Activated CD8-positive, alpha-beta memory T cell treated with anti-CD3 and anti-CD28 coated beads, Interleukin-2, amount 50 U/mL, for 24 hours (primary cell): Measurements from ENCODE around the gene FCRL5.

Experiments
- DNase-seq: peaks from one replicate; pipeline ENCODE4 v3.0.0-alpha.2; 2020; ENCODE audit errors: extremely low read depth

FCRL5 gene

DNA sequence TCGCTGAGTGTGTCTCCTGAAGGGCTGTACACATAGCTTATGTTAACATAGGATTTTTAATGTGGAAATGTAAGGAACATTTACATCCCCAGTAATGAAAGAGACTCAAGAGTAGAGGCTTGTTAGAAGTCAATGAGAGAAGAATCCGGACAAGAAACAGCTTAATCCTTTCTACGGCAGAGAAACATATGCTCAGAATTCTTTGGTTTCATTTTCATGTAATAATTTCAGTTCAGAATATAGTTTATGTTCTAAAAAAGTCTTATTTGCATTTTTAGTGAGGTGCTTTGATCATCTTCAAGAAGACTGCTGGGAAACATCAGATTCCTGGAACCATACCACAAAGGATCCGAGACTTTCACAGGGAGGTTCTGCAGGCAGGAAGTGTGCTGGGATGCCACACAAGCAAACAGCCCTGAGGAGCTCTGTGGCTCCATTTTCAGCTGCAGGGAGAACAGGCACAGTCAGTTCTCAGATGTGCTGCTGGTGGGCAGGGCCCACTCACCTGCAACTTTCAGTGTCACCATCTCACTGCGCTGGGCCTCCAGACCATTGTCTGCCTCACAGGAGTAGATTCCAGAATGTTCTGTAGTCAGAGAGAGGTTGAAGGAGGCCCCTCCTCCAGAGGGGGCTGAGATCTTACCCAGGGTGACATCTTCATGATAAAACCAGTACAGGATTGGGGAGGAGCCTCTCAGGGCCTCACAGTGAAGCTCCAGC lies 28.4 kb downstream of the FCRL5 start:
- no peak for DNase-seq

- DNase-seq = no peak
Observed at GRCh38 chr1:157521056-157521455, 31.3 kb downstream of the FCRL5 start.

DNA sequence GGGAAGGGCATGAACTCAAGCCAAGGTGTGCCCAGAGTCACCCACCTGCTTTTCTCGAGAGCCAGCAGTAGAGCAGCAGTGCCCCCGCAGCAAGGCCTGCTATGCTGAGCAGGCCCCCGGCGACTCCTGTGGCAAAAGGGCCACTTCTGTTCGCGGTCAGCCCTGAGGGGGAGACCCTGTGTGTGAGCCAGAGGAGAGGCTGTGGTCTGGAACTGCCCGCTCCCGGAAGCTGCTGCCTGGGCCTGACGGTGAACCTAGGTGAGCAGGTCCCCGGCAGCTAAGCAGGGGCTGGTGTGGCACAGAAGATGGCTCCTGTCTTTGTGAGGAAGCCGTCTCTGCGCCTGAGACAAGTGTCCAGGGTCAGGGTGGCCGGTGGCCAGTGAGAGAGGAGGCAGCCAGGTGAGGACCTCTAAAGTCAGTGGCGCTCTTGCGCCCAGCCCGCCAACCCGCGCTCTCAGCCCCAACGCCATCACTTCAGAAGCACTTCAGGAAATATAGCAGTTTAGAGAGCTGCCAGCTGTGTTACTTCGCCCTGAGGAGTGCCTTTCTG lies 31.9 kb downstream of the FCRL5 start:
- DNase-seq = no peak

- DNase-seq = no peak
Observed at GRCh38 chr1:157519451-157519850, 32.9 kb downstream of the FCRL5 start.

DNA sequence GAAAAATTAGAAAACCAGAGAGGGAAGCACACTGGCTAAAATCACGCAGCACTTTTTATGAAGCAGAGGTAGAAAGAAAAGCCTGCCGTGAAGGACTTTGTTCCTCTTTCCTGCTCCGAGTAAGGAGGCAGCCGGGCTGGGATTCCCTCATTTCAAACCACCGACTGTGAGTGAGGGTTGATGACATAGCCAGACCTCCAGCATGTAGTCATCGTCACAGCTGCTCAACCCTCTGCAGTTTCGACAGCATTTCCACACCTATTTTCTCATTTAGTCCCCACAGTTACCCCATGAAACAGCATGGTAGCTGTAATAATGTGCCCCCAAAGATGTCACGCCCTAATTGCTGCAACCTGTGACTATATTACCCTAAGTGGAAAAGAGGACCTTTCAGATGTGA lies 35.3 kb downstream of the FCRL5 start:
- DNase-seq = no peak

DNA sequence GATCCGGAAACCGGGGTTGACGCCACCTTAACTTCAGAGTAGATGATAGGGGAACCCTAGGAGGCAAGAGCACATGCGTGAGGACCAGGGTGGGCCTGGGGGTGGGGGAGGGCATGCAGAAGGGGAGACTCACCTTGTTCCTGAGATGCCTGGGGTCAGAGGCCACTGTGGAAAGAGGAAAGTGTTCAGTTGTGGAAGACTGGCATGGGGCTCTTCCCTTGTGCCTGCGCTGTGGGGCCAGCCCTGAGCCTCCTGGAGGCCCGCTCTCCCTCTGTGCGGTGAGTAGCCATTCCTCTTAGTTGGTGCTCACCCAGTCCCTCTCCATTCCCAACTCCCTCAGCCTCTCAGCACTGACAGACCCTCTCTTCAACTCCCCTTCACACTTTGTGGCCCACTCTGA lies 36.6 kb downstream of the FCRL5 start:
- DNase-seq = no peak

GRCh38 chr1:157515141-157515540 lies 37.2 kb downstream of the FCRL5 start:
- DNase-seq = no peak

- no peak for DNase-seq
Observed at GRCh38 chr1:157512036-157512969, 40.0 kb downstream of the FCRL5 start.

DNA sequence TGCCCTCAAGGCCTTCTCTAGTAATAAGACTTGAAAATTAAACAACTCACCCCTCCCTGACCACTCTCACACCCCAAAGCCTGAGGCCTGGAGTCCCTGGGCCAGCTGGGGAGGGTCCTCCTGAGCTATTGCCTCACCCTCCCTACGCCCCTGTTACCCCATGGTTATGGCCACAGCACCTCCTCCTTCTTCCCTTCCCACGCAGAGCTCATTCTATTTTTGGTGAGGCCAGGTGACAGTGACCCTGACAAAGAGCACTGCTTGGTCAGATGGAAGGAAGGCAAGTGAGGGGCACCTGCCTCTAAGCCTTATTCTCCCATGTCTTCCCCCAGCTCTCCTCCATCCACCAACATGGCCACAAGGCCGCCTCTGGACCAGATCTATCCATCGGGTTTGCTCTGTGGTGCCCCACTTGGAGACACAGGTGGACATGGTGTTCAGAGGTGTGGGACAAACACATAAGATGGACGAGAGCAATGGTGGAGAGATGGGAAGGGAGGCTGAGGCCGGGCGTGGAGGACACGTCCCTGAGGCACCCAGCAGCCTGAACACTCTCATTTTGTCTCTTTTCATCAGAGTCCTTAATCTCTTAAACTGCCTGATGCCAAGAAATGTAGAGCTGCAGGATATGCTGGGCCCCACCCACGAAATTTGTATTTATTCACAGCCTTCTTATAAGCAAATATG lies 42.6 kb downstream of the FCRL5 start:
- DNase-seq = no peak

DNA sequence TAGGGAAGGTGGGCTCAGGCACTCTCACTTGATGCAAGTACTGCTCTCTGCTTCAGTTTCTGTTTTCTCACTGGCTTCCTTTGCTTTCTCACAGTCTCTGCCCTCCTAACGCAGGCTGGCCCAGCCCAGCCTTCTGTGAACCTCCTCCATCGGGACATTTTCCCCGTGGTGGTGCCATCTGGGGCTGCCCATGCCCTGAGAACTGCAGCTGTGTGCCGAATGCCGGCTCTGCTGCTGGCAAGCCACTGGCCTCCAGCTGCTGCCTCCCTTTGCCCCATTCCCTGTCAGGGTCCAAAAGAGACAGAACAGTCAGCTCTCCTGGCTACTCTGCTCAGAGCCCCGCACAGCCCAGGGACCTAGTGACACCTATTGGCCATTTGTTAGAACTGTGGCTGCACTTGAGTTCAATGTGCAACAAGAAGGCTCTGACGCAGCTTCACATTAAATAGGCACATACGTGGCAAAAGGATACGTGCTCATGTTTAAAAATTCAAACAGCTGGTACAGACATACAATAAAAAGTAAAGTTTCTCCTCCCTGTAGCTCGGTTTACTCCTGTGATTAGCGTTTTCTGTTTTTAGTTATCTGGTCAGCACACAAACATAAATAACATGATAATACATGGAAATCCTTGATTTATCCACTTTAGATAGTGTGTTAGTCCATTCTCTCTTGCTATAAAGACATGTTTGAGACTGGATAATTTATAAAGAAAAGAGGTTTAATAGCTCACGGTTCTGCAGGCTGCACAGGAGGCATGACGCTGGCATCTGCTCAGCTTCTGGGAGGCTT lies 46.6 kb downstream of the FCRL5 start:
- no peak for DNase-seq

GRCh38 chr1:157504646-157505045 lies 47.7 kb downstream of the FCRL5 start:
- no peak for DNase-seq

DNA sequence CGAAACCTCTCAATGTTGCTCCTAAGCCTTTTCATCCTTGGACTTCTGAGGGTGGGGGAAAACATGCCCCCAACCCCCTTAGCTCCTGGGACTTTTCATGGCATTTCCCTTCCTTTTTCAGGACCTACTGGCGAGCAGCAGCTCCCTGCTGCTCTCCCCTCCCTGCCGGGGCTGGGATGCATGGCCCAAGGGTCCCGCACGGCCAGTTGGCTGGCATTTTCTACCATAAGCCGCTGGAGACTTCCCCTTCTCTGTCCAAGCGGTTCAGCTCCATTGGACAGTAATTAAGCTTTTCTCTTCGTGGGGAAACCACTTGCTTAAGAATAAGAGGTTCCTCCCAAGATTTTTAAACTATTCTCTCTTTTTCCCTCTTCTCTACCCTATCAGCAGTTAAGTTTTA lies 52.8 kb downstream of the FCRL5 start:
- DNase-seq = no peak

GRCh38 chr1:157498736-157499090 lies 53.6 kb downstream of the FCRL5 start:
- no peak for DNase-seq

GRCh38 chr1:157497987-157498735 lies 54.2 kb downstream of the FCRL5 start:
- no peak for DNase-seq

GRCh38 chr1:157497284-157497683 lies 55.0 kb downstream of the FCRL5 start:
- DNase-seq = no peak

- DNase-seq = no peak
Observed at GRCh38 chr1:157496121-157496526, 56.2 kb downstream of the FCRL5 start.

DNA sequence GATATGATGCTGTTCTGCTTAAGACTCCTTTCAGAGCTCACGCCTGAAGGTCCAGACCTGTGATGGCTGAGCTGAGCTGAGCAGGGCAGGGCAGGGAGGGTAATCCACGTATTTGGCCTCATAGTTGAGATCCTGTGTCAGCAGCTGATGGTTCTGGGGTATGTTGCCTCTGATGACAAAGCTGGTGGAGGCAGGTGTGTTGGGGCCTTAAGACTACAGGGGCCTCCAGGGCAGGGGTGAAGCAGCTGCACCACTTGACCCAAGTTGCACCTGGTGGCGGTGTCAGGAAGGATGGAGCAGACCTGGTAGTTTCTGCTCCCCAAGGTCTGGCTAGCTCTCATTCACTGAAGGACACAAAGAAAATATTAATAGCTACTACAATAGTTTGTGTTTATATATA lies 57.0 kb downstream of the FCRL5 start:
- no peak for DNase-seq

GRCh38 chr1:157494093-157494492 lies 58.2 kb downstream of the FCRL5 start:
- DNase-seq = no peak

GRCh38 chr1:157490467-157491165 lies 61.7 kb downstream of the FCRL5 start:
- DNase-seq = no peak

GRCh38 chr1:157488156-157488555 lies 64.2 kb downstream of the FCRL5 start:
- no peak for DNase-seq
